NCI-H1092 treated with DMSO at 0.1 percent for 48 hours (cell line): ENCODE results near the gene C1QL2.

Experiments used
- DNase-seq: peaks from one replicate; lab custom pipeline; 2025; lab: John Stamatoyannopoulos, UW

C1QL2 gene

DNA sequence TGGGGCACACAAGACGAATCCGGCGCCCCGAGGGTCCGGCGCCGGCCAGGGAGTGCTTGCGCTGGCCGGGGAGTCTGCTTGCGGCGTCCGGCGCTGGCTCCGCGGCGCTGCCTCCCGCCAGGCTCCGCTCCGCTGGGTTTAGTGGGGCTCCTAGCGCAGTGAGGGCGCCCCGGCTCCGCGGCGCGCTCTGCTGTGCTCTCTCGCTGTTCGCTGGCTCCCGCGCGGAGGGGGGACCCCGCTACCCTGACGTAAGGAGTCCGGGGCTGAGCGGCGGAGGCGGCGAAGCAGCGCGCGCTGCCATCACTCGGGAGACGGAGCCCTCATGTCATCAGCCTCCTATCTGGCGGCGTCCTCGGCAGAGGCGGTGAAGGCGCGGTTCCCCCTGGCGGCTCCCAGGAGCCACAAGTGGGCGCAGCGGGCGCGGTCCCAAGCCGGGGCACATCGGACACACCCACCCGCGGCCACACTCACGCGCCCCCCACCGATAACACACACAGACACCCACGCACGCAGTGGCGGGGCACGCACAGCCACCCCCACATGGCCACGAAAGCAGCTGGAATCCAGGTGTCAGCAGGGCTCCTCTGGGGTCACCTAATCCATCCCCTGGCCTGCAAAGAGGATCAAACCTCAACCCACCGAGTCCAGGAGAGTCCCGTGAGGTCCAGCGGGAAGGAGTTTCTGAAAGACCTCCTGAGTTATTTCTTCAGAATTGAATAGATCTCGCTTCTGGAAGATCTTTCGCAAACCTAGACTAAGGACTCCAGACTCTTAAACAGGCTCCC, at the start of gene C1QL2:
Gene C1QL2 (minus strand): TSS at position 189 of the 785 bp plus-strand sequence. CDS start 482 bp downstream, outside the sequence.
- peak; percentile 10 for DNase-seq

DNA sequence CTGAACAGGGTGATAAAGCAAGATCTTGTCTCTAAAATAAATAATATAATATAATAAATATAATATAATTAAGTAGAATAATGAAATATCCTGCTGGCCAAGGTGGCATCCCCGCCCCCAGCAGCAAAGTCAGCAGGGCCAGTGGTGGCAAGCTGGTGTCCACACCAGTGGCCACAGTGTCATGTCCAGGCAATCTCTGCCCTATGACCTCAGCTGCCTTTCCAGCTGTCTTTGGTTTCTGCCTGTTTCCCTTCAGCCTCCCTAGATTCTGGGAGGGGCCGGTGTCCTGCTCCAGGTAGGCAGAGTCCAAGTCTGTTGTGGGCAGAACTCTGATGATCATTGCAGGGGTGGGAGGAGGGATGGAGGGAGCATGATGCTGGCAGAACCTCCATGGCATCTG, 48.9 kb upstream of the C1QL2 start:
- DNase-seq, result no peak

DNA sequence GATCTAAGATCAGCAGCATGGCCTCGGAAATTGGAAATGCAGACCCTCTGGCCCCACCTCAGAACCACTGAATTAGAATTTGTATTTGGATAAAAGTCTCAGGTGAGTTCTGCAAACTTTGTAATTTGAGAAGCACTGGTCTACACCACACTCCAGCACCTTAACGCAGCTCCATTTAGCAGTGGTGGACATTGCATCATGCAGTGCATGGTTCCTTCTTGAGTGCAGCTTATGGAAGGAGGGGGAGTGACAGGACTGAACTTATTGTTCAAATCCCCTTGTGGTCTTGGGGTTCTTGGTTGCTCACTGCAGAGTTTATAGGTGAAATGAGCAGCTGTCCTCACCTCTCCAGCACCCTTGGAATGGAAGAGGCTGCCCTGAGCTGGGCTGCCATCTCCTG, 47.6 kb upstream of the C1QL2 start:
- DNase-seq, result no peak

DNA sequence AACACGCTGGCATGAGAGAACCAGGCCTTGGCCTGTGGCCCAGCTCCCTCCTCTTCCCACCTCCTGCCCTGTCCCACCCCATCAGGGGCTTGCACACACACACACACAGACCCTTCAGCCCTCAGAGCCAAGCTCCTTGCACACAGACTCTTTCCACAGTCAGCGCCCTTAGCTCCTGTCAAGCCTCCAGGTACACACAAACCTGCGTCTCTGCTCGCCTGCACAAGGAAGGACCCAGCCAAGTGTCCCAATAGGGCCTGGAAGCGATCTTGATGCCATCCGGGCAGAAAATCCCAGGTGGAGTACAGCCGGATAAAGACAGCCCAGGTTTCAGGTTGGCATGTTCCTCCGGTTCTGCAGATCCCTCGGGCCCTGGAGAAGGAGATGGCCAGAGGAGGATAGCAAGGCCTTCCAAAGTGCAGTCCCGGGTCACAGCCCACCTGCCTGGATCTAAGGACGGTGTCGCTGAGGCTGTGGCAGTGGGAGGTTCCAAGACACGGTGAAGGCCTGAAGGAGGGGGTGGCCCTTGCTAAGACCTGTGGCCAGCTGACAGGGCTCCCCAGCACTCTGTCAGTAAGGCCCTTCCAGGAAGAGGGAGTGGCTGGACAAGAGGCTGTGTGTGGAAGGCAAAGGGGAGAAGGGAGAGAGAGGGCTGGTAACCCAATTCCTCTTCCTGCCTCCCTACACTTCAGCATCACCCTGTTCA, 46.6 kb upstream of the C1QL2 start:
- DNase-seq, result no peak

DNA sequence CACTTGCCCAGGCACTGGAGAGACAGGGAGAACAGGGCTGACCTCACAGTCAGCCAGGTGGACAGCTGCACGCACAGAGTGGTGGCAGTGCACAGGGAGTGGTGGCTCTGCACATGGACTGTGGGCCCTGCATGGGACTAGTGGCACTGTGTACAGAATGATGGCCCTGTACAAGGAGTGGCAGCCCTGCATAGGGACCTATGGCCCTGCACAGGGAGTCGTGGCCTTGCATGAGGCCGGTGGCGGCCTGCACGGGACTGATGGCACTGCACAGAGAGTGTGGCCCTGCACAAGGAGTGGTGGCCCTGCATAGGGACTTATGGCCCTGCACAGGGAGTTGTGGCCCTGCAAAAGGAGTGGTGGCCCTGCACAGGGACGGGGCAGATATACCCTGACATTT, 46.0 kb upstream of the C1QL2 start:
- no peak for DNase-seq

DNA sequence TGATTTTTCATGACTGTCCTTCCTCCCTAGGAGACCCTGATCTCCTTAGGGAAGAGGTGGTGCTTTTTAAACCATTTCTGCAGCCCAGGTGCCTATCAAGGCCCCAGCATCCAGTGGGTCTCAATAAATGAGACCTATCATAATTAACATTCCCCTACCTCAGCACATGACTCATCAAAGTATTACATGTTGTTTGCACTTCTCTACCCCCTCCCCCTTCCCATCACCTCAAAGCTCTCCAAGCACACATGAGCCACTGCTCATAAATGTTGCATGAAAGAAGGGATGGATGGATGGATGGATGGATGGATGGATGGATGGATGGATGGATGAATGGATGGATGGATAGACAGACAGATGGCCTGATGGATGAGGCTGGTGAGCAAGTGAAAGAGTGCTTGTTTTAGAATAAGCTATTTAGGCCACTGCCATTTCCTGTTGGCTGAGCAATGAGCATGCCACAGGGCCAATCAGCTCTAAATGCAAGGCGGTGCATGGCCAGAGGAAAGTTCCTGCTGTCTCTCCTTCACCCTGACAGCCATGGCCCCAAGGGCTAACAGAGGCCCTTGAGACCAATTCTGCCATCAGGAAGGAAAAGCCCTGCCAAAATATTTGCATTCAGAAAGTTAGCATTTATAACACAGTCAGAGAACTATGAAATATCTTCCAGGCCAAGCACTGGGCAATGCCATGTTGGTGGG, 44.2 kb upstream of the C1QL2 start:
- no peak for DNase-seq

DNA sequence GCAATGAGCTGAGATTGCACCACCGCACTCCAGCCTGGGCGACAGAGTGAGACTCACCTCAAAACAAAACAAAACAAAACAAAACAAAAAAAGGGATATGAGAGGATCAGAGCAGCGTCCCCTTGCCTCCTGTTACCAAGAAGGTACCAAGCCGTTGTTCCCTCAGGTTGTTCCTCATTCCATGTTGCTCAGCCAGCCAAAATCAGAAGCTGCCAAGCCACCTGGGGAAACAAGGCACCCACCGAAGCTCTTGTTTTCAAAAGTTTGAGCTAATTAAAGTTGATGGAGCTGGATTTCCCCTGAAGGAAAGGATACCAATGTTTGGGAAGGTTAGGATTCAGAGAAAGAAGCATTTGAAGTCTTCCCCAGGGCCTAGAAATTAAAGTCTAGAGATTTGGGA, 43.3 kb upstream of the C1QL2 start:
- no peak for DNase-seq

DNA sequence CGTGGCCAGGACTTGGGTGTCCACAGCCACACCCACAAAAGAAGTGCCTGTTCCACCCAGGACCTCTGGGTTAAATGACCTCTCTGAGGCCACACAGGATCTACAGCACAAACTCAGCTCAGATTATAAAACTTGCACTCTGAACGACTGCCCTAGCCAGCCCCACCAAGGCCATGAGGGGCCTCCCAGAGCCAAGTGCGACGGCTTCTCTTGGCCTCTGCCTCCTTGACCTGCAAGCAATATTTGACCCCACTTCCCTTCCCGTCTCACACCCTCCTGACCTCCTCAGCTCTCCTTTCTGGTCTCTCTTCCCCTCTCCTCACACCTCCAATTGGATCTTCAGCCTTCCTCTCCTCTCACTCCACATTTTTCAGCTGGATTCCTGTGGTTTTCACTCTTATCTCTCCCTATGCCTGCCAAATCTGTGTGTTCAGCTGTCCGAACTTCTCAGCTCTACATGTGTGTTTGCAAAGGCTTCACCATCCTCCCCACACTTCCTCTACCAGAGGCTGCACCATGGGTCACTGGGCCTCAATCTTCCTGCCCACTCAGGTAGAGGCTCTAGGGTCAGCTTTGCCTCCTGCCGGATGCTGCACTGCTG, 39.8 kb upstream of the C1QL2 start:
- DNase-seq, result no peak

DNA sequence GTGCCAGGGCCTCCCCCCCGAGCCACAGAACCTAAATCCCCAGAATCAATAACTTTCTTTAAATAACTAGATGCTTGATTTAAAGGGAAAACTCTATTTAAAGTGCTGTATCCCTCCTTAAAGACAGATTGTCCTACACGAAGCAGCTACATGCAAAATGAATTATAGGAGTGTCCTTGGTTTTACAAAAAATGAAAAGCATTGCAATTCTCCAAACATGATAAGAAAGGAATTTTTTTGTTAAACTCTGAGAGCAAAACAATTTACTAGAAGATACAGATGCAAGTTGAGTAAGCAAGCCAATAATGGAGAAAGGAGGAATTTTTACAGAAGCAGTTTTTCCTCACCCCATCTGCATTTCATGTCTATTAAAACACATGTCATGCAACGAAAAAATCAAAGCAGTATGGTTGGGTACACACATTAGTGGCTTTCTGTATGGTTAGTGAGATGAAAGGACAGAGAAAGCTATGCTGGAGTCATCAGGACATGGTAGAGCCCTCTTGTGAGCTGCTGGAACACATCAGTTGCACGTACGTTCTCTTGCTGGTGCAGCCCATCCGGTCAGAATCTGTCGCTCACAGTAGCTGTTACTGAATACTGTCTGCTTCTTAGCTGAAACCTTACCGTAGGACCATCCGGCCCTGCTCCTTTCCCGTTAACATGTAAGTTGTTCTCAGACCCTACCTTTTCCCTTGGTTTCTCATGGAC, 39.1 kb upstream of the C1QL2 start:
- no peak for DNase-seq

DNA sequence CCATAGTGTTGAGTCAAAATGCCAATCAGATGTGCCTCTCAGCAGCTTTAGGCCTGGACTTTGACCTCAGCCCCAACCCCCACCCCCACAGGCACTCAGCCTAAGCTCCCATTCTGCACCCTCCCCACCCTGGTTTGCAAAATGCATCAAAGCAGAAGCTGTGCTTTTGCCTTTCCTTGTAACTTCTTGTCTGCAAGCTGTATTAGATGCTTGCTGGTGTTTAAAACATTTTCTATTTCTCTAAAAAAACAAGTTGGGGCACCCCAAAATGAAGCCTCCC, 38.5 kb upstream of the C1QL2 start:
- DNase-seq, result no peak

DNA sequence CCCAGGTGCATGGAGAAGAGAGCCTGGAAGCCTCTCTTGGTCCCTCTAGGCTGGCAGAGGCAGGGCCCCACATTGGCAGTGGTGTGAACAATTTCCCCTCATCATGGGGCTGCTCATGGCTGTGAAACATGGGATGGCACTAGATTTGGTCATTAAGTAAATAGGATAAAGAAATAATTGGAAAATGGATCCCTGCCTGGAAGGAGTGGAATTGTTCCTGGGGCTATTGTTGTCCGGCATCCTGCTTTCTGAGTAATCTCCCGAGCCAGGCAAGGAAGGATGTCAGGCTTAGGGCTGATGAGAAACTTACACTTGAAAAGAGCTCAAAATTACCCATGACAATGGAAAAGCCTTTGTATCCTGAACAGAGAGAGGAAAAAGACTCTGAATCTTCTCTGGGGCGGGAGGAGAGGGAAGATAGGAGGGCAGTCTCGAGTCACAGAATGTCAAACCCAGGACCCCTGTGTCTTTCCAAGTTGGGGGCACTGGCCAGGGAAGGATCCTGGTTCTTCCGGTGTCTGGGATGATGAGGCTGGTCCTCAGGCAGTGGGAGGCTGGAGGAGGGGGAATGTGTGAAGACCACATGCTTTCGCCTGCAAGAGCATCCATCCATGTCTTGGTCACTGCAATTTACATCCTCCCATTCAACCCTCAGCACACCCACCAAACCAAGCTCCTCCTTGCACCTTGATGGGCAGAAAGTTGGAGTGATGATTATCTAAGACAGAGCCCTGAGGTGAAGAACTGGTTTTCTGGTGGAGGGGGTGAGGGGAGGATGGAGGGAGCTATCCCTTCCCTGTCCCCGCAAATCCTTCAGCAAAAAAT, 38.0 kb upstream of the C1QL2 start:
- DNase-seq, result no peak

DNA sequence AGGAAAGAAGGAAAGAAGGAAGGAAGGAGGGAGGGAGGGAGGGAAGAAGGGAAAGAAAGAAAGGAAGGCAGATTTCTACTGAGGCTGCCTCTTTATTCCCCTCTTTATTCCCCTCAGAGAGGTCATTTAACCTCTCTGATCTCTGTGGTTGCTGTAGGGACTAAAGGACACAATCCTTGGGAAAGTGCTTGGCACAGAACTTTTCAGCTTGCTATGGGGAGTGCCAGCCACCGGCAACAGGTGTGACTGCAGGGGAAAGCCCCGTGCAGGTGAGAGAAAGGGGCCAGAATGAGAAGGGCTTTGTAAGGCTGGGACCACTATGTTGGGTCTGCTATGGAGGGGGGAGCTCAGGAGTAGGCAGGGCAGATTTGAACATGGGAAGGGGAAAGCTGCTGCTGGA, 37.3 kb upstream of the C1QL2 start:
- no peak for DNase-seq

DNA sequence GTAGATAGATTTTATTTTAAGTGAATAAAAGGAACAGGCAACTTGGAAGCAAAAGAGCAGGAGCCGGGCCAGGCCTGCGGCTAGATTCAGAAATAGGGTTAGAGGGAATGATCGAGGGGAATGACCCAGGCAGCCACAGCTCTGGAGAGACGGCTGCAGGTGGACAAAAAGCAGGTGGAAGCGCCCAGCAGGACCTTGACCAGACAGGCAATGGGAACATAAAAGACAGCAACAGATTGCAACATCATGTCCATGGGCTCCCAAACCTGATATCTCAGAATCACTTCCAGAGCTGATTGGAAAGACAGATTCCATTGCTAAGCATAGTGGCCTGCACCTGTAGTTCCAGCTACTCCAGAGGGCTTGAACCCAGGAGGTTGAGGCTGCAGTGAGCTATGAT, 36.5 kb upstream of the C1QL2 start:
- DNase-seq, result no peak

DNA sequence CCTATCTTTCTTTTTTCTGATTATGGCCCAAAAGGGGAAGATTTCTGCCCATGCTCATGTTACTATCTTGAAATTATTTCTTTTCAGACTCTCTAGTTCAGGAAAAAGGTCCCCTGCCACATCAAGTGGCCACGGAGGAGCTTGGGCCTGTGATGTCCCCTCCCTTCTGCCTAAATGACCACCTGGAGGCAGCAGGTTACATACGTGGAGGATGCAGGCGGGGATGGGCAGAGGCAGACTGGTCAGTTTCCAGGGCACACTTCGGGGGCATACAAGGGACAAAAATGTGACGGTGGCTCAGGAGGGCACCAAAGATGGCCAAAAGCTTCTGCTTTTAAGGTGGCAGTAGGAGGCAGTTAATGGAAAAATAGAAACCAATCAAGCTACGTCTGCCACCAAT, 34.3 kb upstream of the C1QL2 start:
- no peak for DNase-seq

DNA sequence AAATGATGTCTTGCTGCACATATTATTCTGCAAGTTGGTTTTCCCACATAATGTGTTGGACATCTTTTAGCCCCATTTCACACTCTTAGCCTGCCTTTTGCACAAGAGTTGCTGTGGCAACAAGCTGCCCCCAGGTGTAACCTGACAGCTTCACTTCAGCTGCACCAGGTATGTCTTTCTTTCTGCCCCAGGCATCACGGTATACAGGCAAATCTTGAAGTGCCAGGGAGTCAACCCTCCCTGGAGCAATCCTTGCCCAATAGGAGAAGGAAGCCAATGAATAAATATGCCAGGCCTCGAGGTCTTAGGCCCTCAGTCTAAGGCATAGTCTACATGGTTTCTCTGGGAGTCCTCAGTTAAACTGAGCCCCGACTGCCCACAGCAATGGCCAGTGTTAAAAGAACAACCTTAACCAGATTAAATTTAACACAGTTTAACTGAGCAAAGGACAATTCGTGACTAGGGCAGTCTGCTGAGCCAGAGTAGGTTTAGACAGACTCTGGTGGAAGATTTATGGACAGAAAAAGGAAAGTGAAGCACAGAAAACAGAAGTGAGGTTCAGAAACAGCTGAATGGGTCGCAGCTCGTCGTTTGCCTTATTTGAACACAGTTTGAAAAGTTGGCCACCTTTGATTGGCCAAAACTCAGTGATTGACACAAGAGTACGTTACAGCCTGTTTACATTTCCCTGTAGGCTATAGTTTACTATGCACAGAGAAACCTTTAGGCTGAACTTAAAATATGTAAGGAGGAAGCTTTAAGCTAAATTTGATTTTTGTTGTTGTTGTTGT, 32.0 kb upstream of the C1QL2 start:
- no peak for DNase-seq

DNA sequence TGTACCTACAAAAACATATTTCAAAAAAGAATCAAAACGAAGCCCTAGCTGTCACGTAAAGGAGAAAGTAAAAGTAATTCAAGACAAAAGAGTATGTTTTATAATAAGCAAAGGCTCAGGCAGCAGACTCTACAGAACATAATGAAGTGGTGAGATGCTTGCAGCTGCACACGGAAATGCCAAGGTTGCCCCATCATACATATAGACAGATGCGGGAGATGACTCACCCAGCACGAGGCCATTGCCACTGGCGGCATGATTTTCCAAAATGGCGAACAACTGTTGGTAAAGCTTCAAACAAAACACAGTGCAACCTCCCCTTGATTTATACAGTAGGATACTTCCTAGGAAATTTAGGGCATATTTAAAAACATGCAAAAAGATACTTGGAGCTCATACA, 26.0 kb upstream of the C1QL2 start:
- no peak for DNase-seq

DNA sequence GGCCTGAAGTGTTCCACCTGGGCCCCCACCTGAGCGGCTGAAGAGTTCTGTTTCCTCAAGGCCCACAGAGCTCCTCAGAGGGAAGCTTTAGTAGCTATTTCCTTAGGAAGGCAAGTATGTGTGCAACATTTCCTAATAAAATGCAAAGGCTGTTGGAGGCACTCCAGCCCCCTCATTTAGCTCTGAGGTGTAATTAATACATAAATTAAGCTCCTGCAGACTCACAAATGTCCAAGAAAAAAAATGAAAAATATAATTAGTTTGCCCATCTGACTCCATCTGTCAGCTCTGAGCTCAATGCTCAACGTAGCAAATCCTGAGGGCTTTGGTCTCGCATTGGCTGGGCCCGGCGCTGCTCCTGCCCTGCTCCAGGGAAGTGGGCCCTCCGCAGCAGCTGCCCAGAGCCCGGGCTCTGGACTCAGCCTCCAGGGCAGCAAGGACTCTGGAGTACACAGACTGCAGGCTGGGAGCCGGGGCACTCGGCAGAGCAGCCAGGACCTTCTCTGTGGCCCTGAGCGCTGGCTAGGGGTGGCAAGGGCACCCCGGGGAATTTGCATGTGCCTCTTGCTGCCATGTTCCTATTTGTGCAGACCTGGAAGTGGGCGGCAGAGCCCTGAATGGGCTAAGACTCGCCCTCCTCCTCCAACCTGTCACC, 23.4 kb upstream of the C1QL2 start:
- DNase-seq, result no peak

DNA sequence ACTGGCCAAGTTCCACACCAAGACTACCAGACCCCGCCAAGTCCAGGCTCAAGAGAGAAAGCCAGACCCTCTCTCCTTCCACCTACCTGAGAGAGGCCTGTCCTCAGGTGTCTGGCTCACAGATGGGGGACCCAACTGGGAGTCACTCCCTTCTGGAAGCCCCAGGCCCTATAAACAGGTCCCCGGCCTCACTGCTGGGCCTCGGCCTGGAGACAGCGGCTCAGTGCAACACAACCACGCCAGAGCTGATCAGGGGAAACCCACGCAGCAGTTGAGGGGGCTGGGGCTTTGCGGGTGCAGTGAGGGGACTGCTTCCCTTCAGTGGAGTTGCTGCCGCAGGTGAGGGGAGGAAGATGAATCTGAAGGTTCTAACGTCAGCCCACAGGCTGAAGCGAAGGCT, 22.8 kb upstream of the C1QL2 start:
- DNase-seq, result no peak

DNA sequence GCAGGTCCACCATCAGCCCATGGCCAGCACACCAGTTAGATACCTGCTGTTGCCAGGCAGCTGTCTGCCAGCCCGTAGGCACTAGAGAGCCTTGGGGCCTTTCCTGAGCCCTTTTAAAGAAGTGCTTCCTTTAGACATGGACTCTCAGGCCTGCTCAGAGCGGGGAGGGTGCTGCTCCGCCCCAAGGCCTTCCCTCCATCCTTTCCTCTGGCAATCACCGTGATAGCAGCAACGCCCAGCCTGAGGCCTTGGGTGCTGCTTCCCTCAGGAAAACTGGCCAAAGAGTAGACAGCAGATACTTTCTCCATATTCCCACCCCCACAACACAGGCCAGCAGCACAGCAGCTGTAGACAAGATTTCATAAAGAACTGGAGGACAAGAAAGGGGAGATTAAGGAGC, 22.3 kb upstream of the C1QL2 start:
- no peak for DNase-seq

DNA sequence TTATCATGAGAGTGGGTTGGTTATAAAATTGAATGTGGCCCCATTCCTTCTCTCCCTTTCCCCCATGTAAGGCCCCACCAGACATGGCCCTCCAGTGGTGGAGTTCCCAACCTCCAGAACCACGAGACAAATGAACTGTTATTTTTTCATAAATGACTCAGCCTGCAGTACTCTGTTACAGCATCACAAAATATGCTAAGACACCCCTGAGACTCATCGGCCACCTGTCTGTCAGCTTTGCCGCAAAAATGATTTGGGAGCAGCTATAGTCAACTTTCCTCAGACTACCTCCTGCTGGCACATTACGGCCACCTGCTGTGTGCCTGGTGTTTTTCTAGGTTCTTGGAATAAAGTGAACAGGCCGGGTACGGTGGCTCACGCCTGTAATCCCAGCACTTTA, 21.4 kb upstream of the C1QL2 start:
- DNase-seq, result no peak
